Activated T-helper 1 cell treated with Interleukin-2 at 50 U/mL for 16 hours (primary cell): ENCODE results near the gene CATSPERE.
"Not testable (repeated sequence)": the region's sequence is repeated elsewhere in the genome, so short reads cannot be mapped to it uniquely, and the experiment has no call there.

Experiments used
- DNase-seq: peaks from one replicate; pipeline ENCODE4 v3.0.0-alpha.2; 2020; ENCODE audit warnings: low read depth

The CATSPERE gene

GRCh38 chr1:244666672-244667418 is 205.8 kb downstream of the CATSPERE start:
- not testable (repeated sequence) for DNase-seq

GRCh38 chr1:244667797-244668196 is 206.7 kb downstream of the CATSPERE start:
- DNase-seq = no peak

- no peak for DNase-seq
Observed at GRCh38 chr1:244672946-244673682, 212.0 kb downstream of the CATSPERE start.

- no peak for DNase-seq
Observed at GRCh38 chr1:244674446-244674845, 213.4 kb downstream of the CATSPERE start.

- no peak for DNase-seq
Observed at GRCh38 chr1:244675167-244675566, 214.1 kb downstream of the CATSPERE start.

GRCh38 chr1:244678697-244679096 is 217.6 kb downstream of the CATSPERE start:
- no peak for DNase-seq

GRCh38 chr1:244680667-244681066 is 219.6 kb downstream of the CATSPERE start:
- no peak for DNase-seq

- DNase-seq = not testable (repeated sequence)
Observed at GRCh38 chr1:244682087-244682486, 221.0 kb downstream of the CATSPERE start.
